Esophagus muscularis mucosa (tissue), 4 donors: ENCODE measurements around the gene CR1L. TPM values are rescaled to one million over a fixed set of nuclear protein-coding genes. Genes with fewer than 3 reads are reported as not detected.

ENCODE experiments used
- DNase-seq: peaks from one replicate; pipeline ENCODE4 v3.0.0-alpha.2; 2017; ENCODE audit errors: extremely low spot score
- H3K27ac ChIP-seq, 4 donors: fragments of 200-600 bp; sonication (generic); replicated peaks in 1 of 4; 1 replicate in 3 of 4; 2 replicates in 1 of 4; pipeline ENCODE4 v1.5.1; 2016 to 2019; ENCODE audit warnings: mild to moderate bottlenecking in 1 of 4
- H3K27me3 ChIP-seq, 4 donors: fragments of 200-600 bp; sonication (generic); one replicate each; pipeline versions ENCODE4 v1.5.1 to v1.6.0; 2016 to 2019
- H3K36me3 ChIP-seq, 4 donors: fragments of 200-600 bp; sonication (generic); one replicate each; pipeline ENCODE4 v1.5.1; 2016 to 2019
- H3K4me1 ChIP-seq, 4 donors: fragments of 200-600 bp; sonication (generic); one replicate each; pipeline ENCODE4 v1.5.1; 2016 to 2019
- H3K4me3 ChIP-seq, 4 donors: fragments of 200-600 bp; sonication (generic); 1 replicate in 2 of 4; 2 replicates in 2 of 4; pipeline ENCODE4 v1.5.1; 2016 to 2019; ENCODE audit warnings: mild to moderate bottlenecking in 4 of 4, moderate library complexity in 1 of 4
- H3K9me3 ChIP-seq, 4 donors: fragments of 200-600 bp; sonication (generic); 1 replicate in 3 of 4; 2 replicates in 1 of 4; pipeline ENCODE4 v1.5.1; 2016 to 2019
- EP300 ChIP-seq: sonication (generic); formaldehyde crosslinking; IDR thresholded peaks from one replicate; pipeline ENCODE4 v1.6.1; 2017; ENCODE audit warnings: antibody characterized with exemption
- POLR2A ChIP-seq: fragments of 450-650 bp; IDR thresholded peaks from one replicate; pipeline ENCODE4 v1.6.1; 2017; ENCODE audit warnings: antibody characterized with exemption, moderate library complexity, mild to moderate bottlenecking, low read depth
- POLR2AphosphoS5 ChIP-seq, 2 donors: sonication (generic); formaldehyde crosslinking; IDR thresholded peaks; one replicate each; pipeline ENCODE4 v1.6.1; 2017; ENCODE audit warnings: antibody characterized with exemption in 2 of 2
- WGBS: methylation state at CpG from one replicate; pipeline ENCODE4 v1.1.5; 2018; 5-methylcytosine and 5-hydroxymethylcytosine counted together
- intact Hi-C: fragments of 100-400 bp; cut with DNase I; formaldehyde crosslinking; loops from one replicate; pipeline ENCODE4 v1.15.1; 2023
- total RNA-seq, 4 donors: library from RNA; depleted of rRNA; stranded (reverse); fragments of >200 nt; gene quantifications; one replicate each; pipeline versions ENCODE4 v1.1.0 to v1.2.1, GENCODE V29; 2016
- TF ChIP-seq, protein P1 (sequence below), 3 experiments: fragments of 200-600 bp in 2 of 3; fragments of 450-650 bp in 1 of 3; sonication (generic) in 2 of 3; IDR thresholded peaks; one replicate each; pipeline ENCODE4 v1.5.1; 2017 to 2019; ENCODE audit warnings: antibody characterized with exemption in 3 of 3, mild to moderate bottlenecking in 2 of 3, moderate library complexity in 1 of 3

Gene CR1L
- total RNA-seq, 4 donors from 2014 or later, result not detected

GRCh38 chr1:207666342-207666741, 21.4 kb downstream of the CR1L start:
- TF ChIP-seq, protein P1, sequence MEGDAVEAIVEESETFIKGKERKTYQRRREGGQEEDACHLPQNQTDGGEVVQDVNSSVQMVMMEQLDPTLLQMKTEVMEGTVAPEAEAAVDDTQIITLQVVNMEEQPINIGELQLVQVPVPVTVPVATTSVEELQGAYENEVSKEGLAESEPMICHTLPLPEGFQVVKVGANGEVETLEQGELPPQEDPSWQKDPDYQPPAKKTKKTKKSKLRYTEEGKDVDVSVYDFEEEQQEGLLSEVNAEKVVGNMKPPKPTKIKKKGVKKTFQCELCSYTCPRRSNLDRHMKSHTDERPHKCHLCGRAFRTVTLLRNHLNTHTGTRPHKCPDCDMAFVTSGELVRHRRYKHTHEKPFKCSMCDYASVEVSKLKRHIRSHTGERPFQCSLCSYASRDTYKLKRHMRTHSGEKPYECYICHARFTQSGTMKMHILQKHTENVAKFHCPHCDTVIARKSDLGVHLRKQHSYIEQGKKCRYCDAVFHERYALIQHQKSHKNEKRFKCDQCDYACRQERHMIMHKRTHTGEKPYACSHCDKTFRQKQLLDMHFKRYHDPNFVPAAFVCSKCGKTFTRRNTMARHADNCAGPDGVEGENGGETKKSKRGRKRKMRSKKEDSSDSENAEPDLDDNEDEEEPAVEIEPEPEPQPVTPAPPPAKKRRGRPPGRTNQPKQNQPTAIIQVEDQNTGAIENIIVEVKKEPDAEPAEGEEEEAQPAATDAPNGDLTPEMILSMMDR (IDR thresholded peaks at IDR 0.05), result no peak
- TF ChIP-seq POLR2AphosphoS5 (IDR thresholded peaks at IDR 0.05) (no peak), EP300 (no peak), POLR2A (no peak)
- 87% methylated on average over 1 of the region's 1 CpG for WGBS
- no peak for DNase-seq
- peaks cover 0 to 61% (median 16%) of the 10 kb centered on the region in 4 donors for H3K27me3 ChIP-seq
- H3K9me3 ChIP-seq, result peaks cover 0 to 16% (median 6%) of the 10 kb centered on the region in 4 donors
- intact Hi-C loops, result no loop called here
- no peaks in the 10 kb centered on the region for H3K36me3 ChIP-seq
- H3K4me1 ChIP-seq, result peaks cover 3 to 10% (median 9%) of the 10 kb centered on the region in 4 donors
- H3K27ac ChIP-seq, result no peak overlapping the region
- no peak overlapping the region for H3K4me3 ChIP-seq

DNA sequence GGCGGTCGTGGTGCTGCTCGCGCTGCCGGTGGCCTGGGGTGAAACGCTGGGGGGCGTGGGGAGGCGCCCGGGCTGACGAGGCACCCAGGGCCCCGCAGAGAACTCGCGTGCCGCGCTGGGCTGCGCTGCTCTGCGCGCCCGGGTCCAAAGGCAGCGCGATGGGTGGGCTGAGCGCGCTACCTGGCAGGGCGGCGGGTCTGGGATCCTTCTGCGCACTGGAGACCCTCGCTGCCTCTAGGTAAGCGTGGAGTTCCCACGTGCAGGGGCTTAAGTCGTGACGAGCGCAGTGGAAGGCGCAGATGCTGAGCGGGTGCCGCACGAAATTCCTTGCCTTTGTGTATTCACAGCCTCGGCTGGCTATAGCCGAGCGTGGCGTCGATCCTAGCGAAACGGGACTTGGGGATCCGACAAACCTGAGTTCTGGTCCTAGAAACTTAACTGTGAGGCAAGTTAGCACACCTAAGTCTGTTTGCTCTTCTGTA, 24.6 kb downstream of the CR1L start:
- TF ChIP-seq POLR2AphosphoS5 (IDR thresholded peaks at IDR 0.05), result no peak
- TF ChIP-seq POLR2A, result no peak
- TF ChIP-seq EP300, result no peak
- TF ChIP-seq, protein P1 (IDR thresholded peaks at IDR 0.05), result no peak
- Histone ChIP-seq H3K9me3 (peaks cover 0 to 5% (median 0%) of the 10 kb centered on the region in 4 donors), H3K36me3 (no peaks in the 10 kb centered on the region), H3K27me3 (peaks cover 0 to 74% (median 16%) of the 10 kb centered on the region in 4 donors), H3K4me1 (peaks cover 3 to 10% (median 9%) of the 10 kb centered on the region in 4 donors), H3K27ac (no peak overlapping the region), H3K4me3 (peak overlapping the region in 2 of 4 donors; percentile 31 to 34)
- intact Hi-C loops, result no loop called here
- no peak for DNase-seq
- 2% methylated on average over 13 of the region's 44 CpGs for WGBS

DNA sequence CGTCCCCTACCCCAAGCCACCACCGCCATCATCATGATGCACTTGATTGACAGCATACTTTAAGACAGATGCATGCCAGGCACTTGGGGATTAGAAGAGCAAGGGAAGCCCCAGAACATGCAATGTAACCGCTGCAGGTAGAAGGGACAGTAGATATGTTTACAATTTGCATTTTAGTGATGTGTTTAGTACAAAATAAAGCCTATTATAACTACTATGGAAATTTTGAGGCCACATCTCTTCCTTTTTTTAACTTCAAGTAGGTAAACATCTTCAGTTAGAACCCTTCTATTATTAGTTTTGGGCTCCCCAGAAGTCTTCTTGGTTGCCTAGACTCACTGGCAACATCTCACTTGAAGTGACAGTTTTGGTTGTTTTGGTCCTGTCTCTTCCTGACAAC, 25.3 kb downstream of the CR1L start:
- Histone ChIP-seq H3K27me3 (peaks cover 0 to 70% (median 16%) of the 10 kb centered on the region in 4 donors), H3K4me3 (no peak overlapping the region), H3K9me3 (peaks cover 0 to 5% (median 0%) of the 10 kb centered on the region in 4 donors), H3K27ac (no peak overlapping the region), H3K4me1 (peaks cover 3 to 10% (median 9%) of the 10 kb centered on the region in 4 donors), H3K36me3 (no peaks in the 10 kb centered on the region)
- WGBS, result 63% methylated on average over 3 of the region's 3 CpGs
- TF ChIP-seq, protein P1 (IDR thresholded peaks at IDR 0.05), result no peak
- TF ChIP-seq POLR2AphosphoS5 (IDR thresholded peaks at IDR 0.05), result no peak
- no peak for TF ChIP-seq EP300
- TF ChIP-seq POLR2A, result no peak
- DNase-seq, result no peak
- intact Hi-C loops, result no loop called here

DNA sequence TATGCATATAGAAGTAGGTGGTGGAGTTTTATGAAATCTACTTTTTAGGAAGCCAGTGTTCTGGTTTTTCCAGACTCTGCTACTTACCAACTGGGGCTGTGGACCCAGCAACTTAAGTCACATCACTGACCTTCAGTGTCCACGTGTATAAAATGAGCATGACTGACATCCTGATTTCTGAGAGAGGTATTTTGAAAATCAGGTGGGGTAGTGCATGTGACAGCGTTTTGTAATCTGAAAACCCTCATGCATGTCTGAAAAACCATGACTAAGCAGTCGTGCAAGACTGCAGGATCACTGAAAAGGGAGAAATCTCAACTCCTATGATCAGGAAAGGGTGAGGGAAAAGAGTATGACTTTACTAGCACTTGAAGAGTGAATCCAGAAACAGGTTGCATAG, 26.1 kb downstream of the CR1L start:
- no peak for DNase-seq
- peaks cover 0 to 5% (median 0%) of the 10 kb centered on the region in 4 donors for H3K9me3 ChIP-seq
- H3K27ac ChIP-seq, result no peak overlapping the region
- H3K36me3 ChIP-seq, result no peaks in the 10 kb centered on the region
- no peak for TF ChIP-seq EP300
- TF ChIP-seq, protein P1 (IDR thresholded peaks at IDR 0.05), result no peak
- no peak for TF ChIP-seq POLR2A
- TF ChIP-seq POLR2AphosphoS5 (IDR thresholded peaks at IDR 0.05), result no peak
- H3K4me1 ChIP-seq, result peaks cover 3 to 10% (median 9%) of the 10 kb centered on the region in 4 donors
- intact Hi-C loops, result no loop called here
- H3K4me3 ChIP-seq, result no peak overlapping the region
- H3K27me3 ChIP-seq, result peaks cover 0 to 62% (median 16%) of the 10 kb centered on the region in 4 donors
- 48% methylated on average over 3 of the region's 3 CpGs for WGBS
